ENCODE data around the gene DIAPH1.
A peak's percentile ranks its signal among the peaks of the same experiment; 100 is the strongest.

DIAPH1 gene

DNA sequence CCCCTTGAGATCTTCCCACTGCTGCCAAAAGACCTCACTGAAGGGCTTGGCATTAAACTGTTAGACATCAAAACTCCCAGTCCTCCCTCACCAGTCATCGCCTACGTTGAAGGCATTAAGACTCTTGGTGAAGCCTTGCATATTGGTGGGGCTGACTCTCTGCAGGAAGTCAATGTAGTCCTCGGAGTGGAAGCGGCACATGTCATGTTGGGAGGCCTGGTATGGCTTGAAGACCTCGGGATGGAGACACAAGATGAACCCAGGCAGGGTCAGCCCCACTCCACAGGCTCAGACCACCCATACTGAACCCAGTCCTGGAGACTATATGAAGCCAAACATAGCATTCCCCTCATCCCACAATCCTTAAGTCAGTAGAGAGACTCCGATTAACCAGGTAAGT lies 15.9 kb upstream of the DIAPH1 start:
- TF ChIP-seq, protein P1, sequence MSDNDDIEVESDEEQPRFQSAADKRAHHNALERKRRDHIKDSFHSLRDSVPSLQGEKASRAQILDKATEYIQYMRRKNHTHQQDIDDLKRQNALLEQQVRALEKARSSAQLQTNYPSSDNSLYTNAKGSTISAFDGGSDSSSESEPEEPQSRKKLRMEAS (IDR thresholded peaks at IDR 0.05; ENCODE audit: low read depth, low read length): no peak
- TF ChIP-seq, protein P2, sequence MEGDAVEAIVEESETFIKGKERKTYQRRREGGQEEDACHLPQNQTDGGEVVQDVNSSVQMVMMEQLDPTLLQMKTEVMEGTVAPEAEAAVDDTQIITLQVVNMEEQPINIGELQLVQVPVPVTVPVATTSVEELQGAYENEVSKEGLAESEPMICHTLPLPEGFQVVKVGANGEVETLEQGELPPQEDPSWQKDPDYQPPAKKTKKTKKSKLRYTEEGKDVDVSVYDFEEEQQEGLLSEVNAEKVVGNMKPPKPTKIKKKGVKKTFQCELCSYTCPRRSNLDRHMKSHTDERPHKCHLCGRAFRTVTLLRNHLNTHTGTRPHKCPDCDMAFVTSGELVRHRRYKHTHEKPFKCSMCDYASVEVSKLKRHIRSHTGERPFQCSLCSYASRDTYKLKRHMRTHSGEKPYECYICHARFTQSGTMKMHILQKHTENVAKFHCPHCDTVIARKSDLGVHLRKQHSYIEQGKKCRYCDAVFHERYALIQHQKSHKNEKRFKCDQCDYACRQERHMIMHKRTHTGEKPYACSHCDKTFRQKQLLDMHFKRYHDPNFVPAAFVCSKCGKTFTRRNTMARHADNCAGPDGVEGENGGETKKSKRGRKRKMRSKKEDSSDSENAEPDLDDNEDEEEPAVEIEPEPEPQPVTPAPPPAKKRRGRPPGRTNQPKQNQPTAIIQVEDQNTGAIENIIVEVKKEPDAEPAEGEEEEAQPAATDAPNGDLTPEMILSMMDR (IDR thresholded peaks at IDR 0.05; ENCODE audit: low read depth, low read length): no peak
- TF ChIP-seq MYC (IDR thresholded peaks at IDR 0.05; ENCODE audit: low read depth, low read length) (no peak), POLR2A (IDR thresholded peaks at IDR 0.05; ENCODE audit: extremely low read depth, insufficient read length) (no peak)
- no peak for DNase-seq (ENCODE audit: low read depth)

DNA sequence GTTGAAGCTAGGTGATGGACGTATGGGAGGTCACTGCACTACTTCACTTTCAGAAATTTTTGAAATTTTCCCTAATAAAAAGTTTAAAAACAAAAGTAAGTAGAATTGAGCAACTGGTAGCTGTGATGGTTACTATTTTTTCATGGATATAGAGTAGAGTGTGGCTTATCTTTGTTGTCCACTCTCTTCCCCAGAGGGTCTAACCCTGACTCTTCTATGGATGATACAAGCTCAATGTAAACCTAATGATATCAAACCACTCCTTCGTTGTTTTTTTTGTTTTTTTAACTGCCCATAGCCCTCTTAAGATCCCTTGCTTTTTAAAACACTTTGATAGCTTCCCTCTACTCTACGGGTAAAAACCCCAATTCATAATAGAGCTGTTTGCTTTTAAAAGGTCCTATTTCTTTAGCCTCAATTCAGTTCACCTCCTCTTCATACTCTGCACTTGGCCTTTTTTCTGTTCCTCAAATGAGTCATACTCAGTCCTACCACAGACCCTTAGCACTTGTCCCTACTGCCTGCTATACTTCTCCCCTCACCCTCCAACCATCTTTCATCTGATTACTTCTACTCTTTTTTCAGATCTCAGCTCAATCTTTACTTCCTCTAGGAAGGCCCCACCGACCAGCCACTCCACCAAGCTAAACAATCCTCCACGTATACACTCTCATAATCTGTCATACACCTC lies 15.2 kb upstream of the DIAPH1 start:
- TF ChIP-seq, protein P2 (IDR thresholded peaks at IDR 0.05; ENCODE audit: low read depth, low read length): no peak
- TF ChIP-seq POLR2A (IDR thresholded peaks at IDR 0.05; ENCODE audit: extremely low read depth, insufficient read length): no peak
- TF ChIP-seq MYC (IDR thresholded peaks at IDR 0.05; ENCODE audit: low read depth, low read length): no peak
- TF ChIP-seq, protein P1 (IDR thresholded peaks at IDR 0.05; ENCODE audit: low read depth, low read length): no peak
- no peak overlapping the region for H3K4me3 ChIP-seq (ENCODE audit: low read depth, low read length)
- peak; percentile 60 for DNase-seq (ENCODE audit: low read depth)

More for the DNA sequence above, 15.9 kb upstream of the DIAPH1 start:
- H3K4me3 ChIP-seq (ENCODE audit: low read depth, low read length): peak overlapping the region; percentile 8

DNA sequence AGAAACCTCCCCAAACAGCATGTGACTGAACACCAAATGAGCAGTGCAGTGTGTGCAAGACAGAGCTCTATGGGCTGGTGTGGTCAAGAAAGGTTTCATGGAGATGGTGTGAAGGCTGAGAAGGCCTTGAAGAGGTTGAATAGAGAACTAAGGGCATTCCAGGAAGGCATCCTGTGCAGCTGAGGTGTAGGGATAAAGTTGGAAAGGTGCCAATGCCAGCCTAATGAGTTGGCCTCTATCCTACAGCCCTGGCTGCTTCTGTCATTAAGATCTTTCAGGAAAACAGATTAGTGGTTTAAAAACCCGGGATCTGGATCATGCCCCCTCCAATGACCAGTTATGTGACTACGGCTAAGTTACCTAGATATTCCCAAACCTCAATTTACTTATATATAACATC lies 13.8 kb upstream of the DIAPH1 start:
- TF ChIP-seq, protein P2 (IDR thresholded peaks at IDR 0.05; ENCODE audit: low read depth, low read length): no peak
- TF ChIP-seq POLR2A (IDR thresholded peaks at IDR 0.05; ENCODE audit: extremely low read depth, insufficient read length): no peak
- no peak for TF ChIP-seq MYC (IDR thresholded peaks at IDR 0.05; ENCODE audit: low read depth, low read length)
- TF ChIP-seq, protein P1 (IDR thresholded peaks at IDR 0.05; ENCODE audit: low read depth, low read length): no peak
- DNase-seq (ENCODE audit: low read depth): no peak
- no peak overlapping the region for H3K4me3 ChIP-seq (ENCODE audit: low read depth, low read length)

DNA sequence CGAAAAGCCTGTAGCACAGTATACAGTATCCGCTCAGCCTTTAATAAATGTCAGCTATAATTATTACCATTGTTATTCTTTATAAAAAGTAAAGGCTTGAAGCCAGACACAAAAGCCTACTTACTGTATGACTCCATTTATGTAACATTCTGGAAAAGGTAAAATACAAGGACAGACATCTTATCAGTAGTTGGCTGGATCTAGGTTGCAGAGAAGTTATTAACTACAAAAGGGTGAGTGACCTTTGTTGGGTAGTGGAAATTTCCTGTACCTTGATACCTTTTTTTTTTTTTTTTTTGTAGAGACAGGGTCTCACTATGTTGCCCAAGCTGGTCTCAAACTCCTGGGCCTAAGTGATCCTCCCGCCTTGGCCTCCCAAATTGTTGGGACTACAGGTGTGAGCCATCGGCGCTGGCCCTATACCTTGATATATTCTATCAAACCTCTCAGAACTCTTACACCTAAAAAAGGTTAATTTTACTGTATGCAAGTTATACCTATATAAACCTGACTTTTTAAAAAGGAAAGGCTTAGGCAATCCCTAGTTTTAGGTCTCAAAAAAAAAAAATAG lies 11.9 kb upstream of the DIAPH1 start:
- TF ChIP-seq, protein P1 (IDR thresholded peaks at IDR 0.05; ENCODE audit: low read depth, low read length): no peak
- TF ChIP-seq, protein P2 (IDR thresholded peaks at IDR 0.05; ENCODE audit: low read depth, low read length): no peak
- TF ChIP-seq POLR2A (IDR thresholded peaks at IDR 0.05; ENCODE audit: extremely low read depth, insufficient read length): no peak
- TF ChIP-seq MYC (IDR thresholded peaks at IDR 0.05; ENCODE audit: low read depth, low read length): no peak
- DNase-seq (ENCODE audit: low read depth): no peak
- H3K4me3 ChIP-seq (ENCODE audit: low read depth, low read length): no peak overlapping the region

DNA sequence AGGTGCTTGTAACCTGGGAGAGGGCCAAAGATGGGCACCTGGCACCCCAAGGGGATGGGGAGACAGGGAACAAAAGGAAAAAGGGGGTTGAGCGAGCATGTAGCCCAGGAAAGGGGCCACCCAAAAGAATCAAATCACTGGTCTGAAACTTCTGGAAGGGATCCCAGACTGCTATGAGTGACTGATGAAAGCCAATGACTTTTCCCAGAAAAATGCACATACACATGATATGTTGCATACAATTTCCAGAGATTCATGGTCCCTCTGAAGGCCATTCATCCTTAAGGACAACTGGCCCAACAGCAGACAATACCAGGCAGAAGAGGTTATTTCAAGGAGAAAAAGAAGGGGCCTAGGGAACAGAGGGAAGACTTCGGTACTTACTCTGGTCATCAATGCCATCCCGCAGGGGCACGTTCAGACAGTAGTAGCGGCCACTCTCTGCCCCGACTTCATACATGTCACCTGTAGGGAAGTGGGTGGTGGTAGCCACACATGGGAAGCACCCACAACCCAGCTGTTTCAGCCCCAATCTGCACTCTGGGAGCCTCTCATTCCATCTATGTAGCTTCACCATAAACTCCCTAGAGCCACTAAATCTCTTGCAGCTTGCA lies 9.5 kb upstream of the DIAPH1 start:
- TF ChIP-seq, protein P2 (IDR thresholded peaks at IDR 0.05; ENCODE audit: low read depth, low read length): no peak
- no peak for TF ChIP-seq POLR2A (IDR thresholded peaks at IDR 0.05; ENCODE audit: extremely low read depth, insufficient read length)
- no peak for TF ChIP-seq MYC (IDR thresholded peaks at IDR 0.05; ENCODE audit: low read depth, low read length)
- TF ChIP-seq, protein P1 (IDR thresholded peaks at IDR 0.05; ENCODE audit: low read depth, low read length): no peak
- H3K4me3 ChIP-seq (ENCODE audit: low read depth, low read length): no peak overlapping the region
- no peak for DNase-seq (ENCODE audit: low read depth)
